ENCODE data around the gene GPNMB. TPM values are rescaled to one million over a fixed set of nuclear protein-coding genes. Genes with fewer than 3 reads are reported as not detected.

The GPNMB gene
- total and polyA plus RNA-seq, 10 of the 15 experiments (the other 5 are each of a cell fraction or from before 2014, with no cell fraction given) = 5.9 to 22.3 (median 10.0) TPM

- Histone ChIP-seq H3K4me1 (ENCODE audit: control insufficient read depth, insufficient read depth, low read length) (no peaks in the 10 kb centered on the region), H3K27me3 (replicated peaks in 1 of 2; ENCODE audit: control insufficient read depth in 2 of 2, insufficient read depth in 2 of 2, low read length in 1 of 2) (no peaks in the 10 kb centered on the region), H2AFZ (ENCODE audit: control insufficient read depth, low read depth, low read length) (no peak overlapping the region), H3K9ac (ENCODE audit: control insufficient read depth, insufficient read depth, low read length) (no peak overlapping the region), H3K79me2 (ENCODE audit: control insufficient read depth, insufficient read depth, low read length) (no peaks in the 10 kb centered on the region), H3K36me3 (ENCODE audit: control insufficient read depth in 2 of 2, insufficient read depth in 2 of 2, low read length in 1 of 2) (no peaks in the 10 kb centered on the region), H4K20me1 (ENCODE audit: control insufficient read depth, insufficient read depth) (no peaks in the 10 kb centered on the region), H3K27ac (ENCODE audit: control insufficient read depth, insufficient read depth) (no peak overlapping the region), H3K4me3 (no peak overlapping the region), H3K9me3 (replicated peaks; ENCODE audit: control insufficient read depth, insufficient read depth, low read length) (no peaks in the 10 kb centered on the region), H3K4me2 (ENCODE audit: control insufficient read depth, insufficient read depth) (no peak overlapping the region)
- in situ Hi-C loops (cut with MboI) (no loop called here), intact Hi-C loops (cut with micrococcal nuclease; ENCODE audit: unreplicated experiment) (no loop called here)
- ChIA-PET POLR2A (no interaction called here), RAD21 (ENCODE audit: unreplicated experiment) (no interaction called here), CTCF (no interaction called here), SMC1A (ENCODE audit: uncharacterized antibody, unreplicated experiment) (no interaction called here)
- 29% methylated on average over 2 of the region's 2 CpGs for WGBS (ENCODE audit: insufficient coverage, insufficient replicate concordance, low lambda C conversion rate, missing lambda C conversion rate)
- no peak for DNase-seq (ENCODE audit: low read depth, low spot score)
- BruUV-seq (replicated peaks) = no TSS peak
- no peak for TF ChIP-seq GABPA (IDR thresholded peaks at IDR 0.05; ENCODE audit: low read depth)
- TF ChIP-seq ZBTB33 (IDR thresholded peaks at IDR 0.05) = no peak
- TF ChIP-seq CHD4 (IDR thresholded peaks at IDR 0.05) = no peak
- no peak for TF ChIP-seq NKRF (conservative IDR thresholded peaks at IDR 0.05)
- no peak for TF ChIP-seq HDAC6 (IDR thresholded peaks at IDR 0.05; ENCODE audit: unreplicated experiment)
- TF ChIP-seq STAT3 (IDR thresholded peaks at IDR 0.05; ENCODE audit: low read depth, low read length) = no peak
- no peak for TF ChIP-seq NFIC (IDR thresholded peaks at IDR 0.05; ENCODE audit: low read depth, low read length)
- TF ChIP-seq POU2F2 (IDR thresholded peaks at IDR 0.05; ENCODE audit: borderline replicate concordance, low read depth, low read length) = no peak
- TF ChIP-seq SPI1 (IDR thresholded peaks at IDR 0.05; ENCODE audit: borderline replicate concordance, insufficient read depth, low read depth, low read length) = no peak
- no peak for TF ChIP-seq STAT1 (conservative IDR thresholded peaks at IDR 0.05)
- no peak for TF ChIP-seq SUZ12 (IDR thresholded peaks at IDR 0.05; ENCODE audit: unreplicated experiment)
- no peak for TF ChIP-seq FOS (IDR thresholded peaks at IDR 0.05; ENCODE audit: borderline replicate concordance, extremely low read depth, insufficient read length)
- no peak for TF ChIP-seq TCF3 (IDR thresholded peaks at IDR 0.05; ENCODE audit: borderline replicate concordance, insufficient read depth, low read depth, low read length)
- no peak for TF ChIP-seq RAD21 (IDR thresholded peaks at IDR 0.05; ENCODE audit: insufficient read depth, low read depth, low read length)
- ATAC-seq = no peak
- FAIRE-seq = no peak
Measured at GRCh38 chr7:23210506-23210905, 36.1 kb upstream of the GPNMB start.

Data from GM12878 (cell line).